ENCODE data around the gene SPDYE8.
"Not testable (repeated sequence)": the region's sequence is repeated elsewhere in the genome, so short reads cannot be mapped to it uniquely, and the experiment has no call there.

SPDYE8 gene

GRCh38 chr7:72976434-72976833 lies 53.1 kb downstream of the SPDYE8 start:
- H3K27ac ChIP-seq (ENCODE audit: low read depth, low read length); H2AFZ ChIP-seq (ENCODE audit: low read length, unreplicated experiment); H3K4me3 ChIP-seq (ENCODE audit: low read depth, low read length); H3K79me2 ChIP-seq (ENCODE audit: control insufficient read depth, insufficient read depth, low read length, unreplicated experiment); H3K27me3 ChIP-seq (ENCODE audit: insufficient read depth, low read length); H3K4me1 ChIP-seq (ENCODE audit: control insufficient read depth, insufficient read depth, low read length, unreplicated experiment); H3K36me3 ChIP-seq (ENCODE audit: insufficient read depth, low read length): not testable (repeated sequence)

GRCh38 chr7:72975656-72976286 lies 53.8 kb downstream of the SPDYE8 start:
- not testable (repeated sequence) for H3K4me3 ChIP-seq (ENCODE audit: low read depth, low read length); H3K36me3 ChIP-seq (ENCODE audit: insufficient read depth, low read length); H3K79me2 ChIP-seq (ENCODE audit: control insufficient read depth, insufficient read depth, low read length, unreplicated experiment); H3K4me1 ChIP-seq (ENCODE audit: control insufficient read depth, insufficient read depth, low read length, unreplicated experiment); H2AFZ ChIP-seq (ENCODE audit: low read length, unreplicated experiment); H3K27me3 ChIP-seq (ENCODE audit: insufficient read depth, low read length); H3K27ac ChIP-seq (ENCODE audit: low read depth, low read length)

GRCh38 chr7:72974781-72975180 lies 54.8 kb downstream of the SPDYE8 start:
- not testable (repeated sequence) for H3K4me1 ChIP-seq (ENCODE audit: control insufficient read depth, insufficient read depth, low read length, unreplicated experiment); H3K36me3 ChIP-seq (ENCODE audit: insufficient read depth, low read length); H2AFZ ChIP-seq (ENCODE audit: low read length, unreplicated experiment); H3K4me3 ChIP-seq (ENCODE audit: low read depth, low read length); H3K79me2 ChIP-seq (ENCODE audit: control insufficient read depth, insufficient read depth, low read length, unreplicated experiment); H3K27ac ChIP-seq (ENCODE audit: low read depth, low read length); H3K27me3 ChIP-seq (ENCODE audit: insufficient read depth, low read length)

GRCh38 chr7:72971505-72971904 lies 58.1 kb downstream of the SPDYE8 start:
- not testable (repeated sequence) for H3K4me1 ChIP-seq (ENCODE audit: control insufficient read depth, insufficient read depth, low read length, unreplicated experiment); H3K27me3 ChIP-seq (ENCODE audit: insufficient read depth, low read length); H2AFZ ChIP-seq (ENCODE audit: low read length, unreplicated experiment); H3K36me3 ChIP-seq (ENCODE audit: insufficient read depth, low read length); H3K4me3 ChIP-seq (ENCODE audit: low read depth, low read length); H3K79me2 ChIP-seq (ENCODE audit: control insufficient read depth, insufficient read depth, low read length, unreplicated experiment); H3K27ac ChIP-seq (ENCODE audit: low read depth, low read length)

Data from ACC112 (cell line).